H9 (cell line): ENCODE results near the gene OR10H1. TPM values are rescaled to one million over a fixed set of nuclear protein-coding genes. Genes with fewer than 3 reads are reported as not detected.

Source experiments
- DNase-seq: peaks from one replicate; pipeline ENCODE4 v3.0.0-alpha.2; 2017
- H2AFZ ChIP-seq: one replicate; pipeline ENCODE4 v1.6.1; 2013; ENCODE audit warnings: mild to moderate bottlenecking, low read length, control low read depth, moderate library complexity
- H2AK5ac ChIP-seq: 2 replicates; pipeline ENCODE4 v1.6.1; 2013; ENCODE audit warnings: low read length, control low read depth, mixed read lengths; ENCODE audit not compliant: insufficient read length
- H2BK120ac ChIP-seq: one replicate; pipeline ENCODE4 v1.6.1; 2013; ENCODE audit warnings: low read depth, mild to moderate bottlenecking, low read length, control low read depth, inconsistent platforms; ENCODE audit not compliant: poor library complexity, severe bottlenecking
- H2BK12ac ChIP-seq: 2 replicates; pipeline ENCODE4 v1.6.1; 2013; ENCODE audit warnings: low read length, control low read depth, mixed read lengths, low read depth; ENCODE audit not compliant: insufficient read length
- H2BK15ac ChIP-seq: 2 replicates; pipeline ENCODE4 v1.6.1; 2013; ENCODE audit warnings: low read depth, low read length, control low read depth
- H2BK20ac ChIP-seq: one replicate; pipeline ENCODE4 v1.6.1; 2013; ENCODE audit warnings: low read depth, mild to moderate bottlenecking, low read length, control low read depth, inconsistent platforms; ENCODE audit not compliant: poor library complexity, severe bottlenecking
- H2BK5ac ChIP-seq: 2 replicates; pipeline ENCODE4 v1.6.1; 2013; ENCODE audit warnings: low read length, control low read depth, mixed read lengths; ENCODE audit not compliant: insufficient read length
- H3K14ac ChIP-seq: 2 replicates; pipeline ENCODE4 v1.6.1; 2013; ENCODE audit warnings: low read length, control low read depth; ENCODE audit not compliant: insufficient read depth
- H3K18ac ChIP-seq: 2 replicates; pipeline ENCODE4 v1.6.1; 2013; ENCODE audit warnings: low read depth, mild to moderate bottlenecking, mixed read lengths, low read length, control low read depth; ENCODE audit not compliant: insufficient read length
- H3K23ac ChIP-seq: 2 replicates; pipeline ENCODE4 v1.6.1; 2013; ENCODE audit warnings: low read length, control low read depth, mixed read lengths, low read depth; ENCODE audit not compliant: insufficient read length
- H3K23me2 ChIP-seq: 2 replicates; pipeline ENCODE4 v1.6.1; 2013; ENCODE audit warnings: low read depth, mild to moderate bottlenecking, mixed read lengths, low read length, control low read depth; ENCODE audit not compliant: insufficient read length, poor library complexity, severe bottlenecking
- H3K27ac ChIP-seq: 2 replicates; pipeline ENCODE4 v1.5.1; 2013; ENCODE audit warnings: low read length, control low read depth, mixed read lengths, low read depth; ENCODE audit not compliant: insufficient read length
- H3K27me3 ChIP-seq: 2 replicates; pipeline ENCODE4 v1.6.1; 2013; ENCODE audit warnings: low read length, control low read depth, inconsistent platforms; ENCODE audit not compliant: insufficient read depth
- H3K4ac ChIP-seq: 2 replicates; pipeline ENCODE4 v1.6.1; 2013; ENCODE audit warnings: low read depth, mild to moderate bottlenecking, control low read depth, inconsistent platforms, low read length, moderate library complexity
- H3K4me1 ChIP-seq: 2 replicates; pipeline ENCODE4 v1.6.1; 2013; ENCODE audit warnings: low read length, control low read depth, inconsistent platforms; ENCODE audit not compliant: insufficient read depth
- H3K4me2 ChIP-seq: 2 replicates; pipeline ENCODE4 v1.6.1; 2013; ENCODE audit warnings: low read length, control low read depth, mixed read lengths; ENCODE audit not compliant: insufficient read length, insufficient read depth
- H3K56ac ChIP-seq: 2 replicates; pipeline ENCODE4 v1.6.1; 2013; ENCODE audit warnings: low read depth, mild to moderate bottlenecking, mixed read lengths, low read length, control low read depth; ENCODE audit not compliant: insufficient read length
- H3K79me1 ChIP-seq: 2 replicates; pipeline ENCODE4 v1.6.1; 2013; ENCODE audit warnings: low read depth, mild to moderate bottlenecking, moderate library complexity, low read length, control low read depth, inconsistent platforms; ENCODE audit not compliant: insufficient read depth, poor library complexity, severe bottlenecking
- H3K79me2 ChIP-seq: 2 replicates; pipeline ENCODE4 v1.6.1; 2013; ENCODE audit warnings: low read length, control low read depth, inconsistent platforms; ENCODE audit not compliant: insufficient read depth
- H3K9ac ChIP-seq: 2 replicates; pipeline ENCODE4 v1.6.1; 2013; ENCODE audit warnings: low read length, control low read depth, mixed read lengths; ENCODE audit not compliant: insufficient read length; ENCODE audit errors: extremely low read depth
- H3K9me3 ChIP-seq: one replicate; pipeline ENCODE4 v1.6.1; 2013; ENCODE audit warnings: low read depth, low read length, inconsistent platforms; ENCODE audit not compliant: control insufficient read depth
- H3T11ph ChIP-seq: one replicate; pipeline ENCODE4 v1.6.1; 2013; ENCODE audit warnings: mild to moderate bottlenecking, low read length, control low read depth, inconsistent platforms
- H4K20me1 ChIP-seq: one replicate; pipeline ENCODE4 v1.6.1; 2013; ENCODE audit not compliant: control insufficient read depth, insufficient read length, insufficient read depth
- H4K5ac ChIP-seq: 2 replicates; pipeline ENCODE4 v1.6.1; 2013; ENCODE audit warnings: low read depth, mild to moderate bottlenecking, mixed read lengths, low read length, control low read depth; ENCODE audit not compliant: insufficient read length
- H4K8ac ChIP-seq: replicated peaks from 2 replicates; pipeline ENCODE4 v1.6.1; 2013; ENCODE audit warnings: low read length, control low read depth, mixed read lengths, low read depth; ENCODE audit not compliant: insufficient read length
- H4K91ac ChIP-seq: 2 replicates; pipeline ENCODE4 v1.6.1; 2013; ENCODE audit warnings: low read depth, mild to moderate bottlenecking, moderate library complexity, mixed read lengths, low read length, control low read depth; ENCODE audit not compliant: insufficient read length
- H3K27ac Mint-ChIP-seq, 3 experiments: 2 replicates in 2 of 3; 3 replicates in 1 of 3; pipeline ENCODE4 v1.8.0; 2020 to 2021; ENCODE audit warnings: mixed read lengths in 3 of 3, mild to moderate bottlenecking in 1 of 3, moderate library complexity in 1 of 3
- H3K27me3 Mint-ChIP-seq: 2 replicates; pipeline ENCODE4 v1.8.0; 2021; ENCODE audit warnings: low read depth, mild to moderate bottlenecking, moderate library complexity, mixed read lengths
- H3K36me3 Mint-ChIP-seq, 3 experiments: 2 replicates in 2 of 3; 3 replicates in 1 of 3; pipeline ENCODE4 v1.8.0; 2020 to 2021; ENCODE audit warnings: low read depth in 3 of 3, mixed read lengths in 3 of 3; ENCODE audit not compliant: insufficient read depth in 1 of 3
- H3K4me1 Mint-ChIP-seq, 2 experiments: 2 replicates each; pipeline ENCODE4 v1.8.0; 2020; ENCODE audit warnings: mixed read lengths in 2 of 2
- H3K4me3 Mint-ChIP-seq, 2 experiments: 2 replicates in 1 of 2; 3 replicates in 1 of 2; pipeline ENCODE4 v1.8.0; 2020 to 2021; ENCODE audit warnings: mild to moderate bottlenecking in 2 of 2, mixed read lengths in 2 of 2, moderate library complexity in 1 of 2
- H3K9me3 Mint-ChIP-seq, 2 experiments: 2 replicates in 1 of 2; 3 replicates in 1 of 2; pipeline ENCODE4 v1.8.0; 2020; ENCODE audit warnings: mild to moderate bottlenecking in 2 of 2, mixed read lengths in 2 of 2, moderate library complexity in 1 of 2
- WGBS: extraction: QIAGEN DNeasy Blood & Tissue Kit; methylation state at CpG from one replicate; pipeline ENCODE4 v1.1.7; 2013; ENCODE audit warnings: missing lambda C conversion rate, low lambda C conversion rate, mixed read lengths; ENCODE audit not compliant: insufficient read length; ENCODE audit errors: extremely low coverage; 5-methylcytosine and 5-hydroxymethylcytosine counted together
- total RNA-seq: library from RNA; stranded (reverse); gene quantifications from 2 replicates; pipeline ENCODE4 v1.2.1, GENCODE V29; 2021
- TF ChIP-seq, protein P1 (sequence below): fragments of 200-600 bp; sonication (generic); conservative IDR thresholded peaks from 3 replicates; pipeline ENCODE4 v1.8.0; 2021; ENCODE audit warnings: antibody characterized with exemption, mild to moderate bottlenecking

OR10H1 gene
- total RNA-seq, 1 experiment from 2014 or later, result not detected

DNA sequence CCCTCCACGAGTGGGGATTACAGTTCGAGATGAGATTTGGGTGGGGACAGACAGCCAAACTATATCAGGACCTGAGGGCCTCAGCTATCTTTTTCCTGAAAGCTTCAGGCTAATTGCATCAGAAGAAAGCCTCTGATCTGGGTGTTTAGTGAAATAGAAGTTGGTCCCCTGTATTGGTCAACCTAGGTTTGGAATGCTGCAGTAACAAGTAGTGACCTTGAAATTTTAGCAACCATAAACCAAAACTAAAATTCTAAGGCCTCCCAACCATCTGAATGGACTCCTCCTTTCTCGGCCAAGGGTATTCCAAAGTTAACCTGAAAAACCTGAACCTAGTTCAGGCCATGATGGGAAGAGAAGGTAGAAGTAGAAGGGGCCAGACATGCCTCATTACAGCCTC, 34.9 kb upstream of the OR10H1 start:
- H3K9ac ChIP-seq, result no peak overlapping the region
- no peak overlapping the region for H3K18ac ChIP-seq
- no peaks in the 10 kb centered on the region for H3K27me3 ChIP-seq
- TF ChIP-seq, protein P1, sequence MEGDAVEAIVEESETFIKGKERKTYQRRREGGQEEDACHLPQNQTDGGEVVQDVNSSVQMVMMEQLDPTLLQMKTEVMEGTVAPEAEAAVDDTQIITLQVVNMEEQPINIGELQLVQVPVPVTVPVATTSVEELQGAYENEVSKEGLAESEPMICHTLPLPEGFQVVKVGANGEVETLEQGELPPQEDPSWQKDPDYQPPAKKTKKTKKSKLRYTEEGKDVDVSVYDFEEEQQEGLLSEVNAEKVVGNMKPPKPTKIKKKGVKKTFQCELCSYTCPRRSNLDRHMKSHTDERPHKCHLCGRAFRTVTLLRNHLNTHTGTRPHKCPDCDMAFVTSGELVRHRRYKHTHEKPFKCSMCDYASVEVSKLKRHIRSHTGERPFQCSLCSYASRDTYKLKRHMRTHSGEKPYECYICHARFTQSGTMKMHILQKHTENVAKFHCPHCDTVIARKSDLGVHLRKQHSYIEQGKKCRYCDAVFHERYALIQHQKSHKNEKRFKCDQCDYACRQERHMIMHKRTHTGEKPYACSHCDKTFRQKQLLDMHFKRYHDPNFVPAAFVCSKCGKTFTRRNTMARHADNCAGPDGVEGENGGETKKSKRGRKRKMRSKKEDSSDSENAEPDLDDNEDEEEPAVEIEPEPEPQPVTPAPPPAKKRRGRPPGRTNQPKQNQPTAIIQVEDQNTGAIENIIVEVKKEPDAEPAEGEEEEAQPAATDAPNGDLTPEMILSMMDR, result no peak
- H3K4me3 Mint-ChIP-seq, result no peak overlapping the region
- no peak overlapping the region for H2BK5ac ChIP-seq
- H4K5ac ChIP-seq, result no peak overlapping the region
- H3K14ac ChIP-seq, result no peak overlapping the region
- no peak overlapping the region for H3K23ac ChIP-seq
- H3K9me3 Mint-ChIP-seq, result peaks cover 93 to 96% of the 10 kb centered on the region in 2 experiments
- no peak overlapping the region for H3K4ac ChIP-seq
- no peaks in the 10 kb centered on the region for H3K4me1 ChIP-seq
- no peak overlapping the region for H3K56ac ChIP-seq
- no peak overlapping the region for H2BK120ac ChIP-seq
- H3K9me3 ChIP-seq, result peaks cover 92% of the 10 kb centered on the region
- H3K27me3 Mint-ChIP-seq, result peaks cover 3% of the 10 kb centered on the region; the same call in 1 of the 2 replicates
- no peak overlapping the region for H4K8ac ChIP-seq
- no peaks in the 10 kb centered on the region for H3K4me1 Mint-ChIP-seq
- no peak overlapping the region for H3K27ac Mint-ChIP-seq
- H4K20me1 ChIP-seq, result no peaks in the 10 kb centered on the region
- H2BK15ac ChIP-seq, result no peak overlapping the region
- no CpG with 5 or more reads among the region's 3 CpGs for WGBS
- no peak overlapping the region for H3K27ac ChIP-seq
- DNase-seq, result no peak
- no peak overlapping the region for H3K4me2 ChIP-seq
- H2BK12ac ChIP-seq, result no peak overlapping the region
- H2AK5ac ChIP-seq, result no peak overlapping the region
- peaks cover 8 to 27% (median 18%) of the 10 kb centered on the region in 3 experiments for H3K36me3 Mint-ChIP-seq
- H3K79me1 ChIP-seq, result no peaks in the 10 kb centered on the region
- H2AFZ ChIP-seq, result no peak overlapping the region
- no peaks in the 10 kb centered on the region for H3K23me2 ChIP-seq
- no peak overlapping the region for H3T11ph ChIP-seq
- no peak overlapping the region for H4K91ac ChIP-seq
- H3K79me2 ChIP-seq, result no peaks in the 10 kb centered on the region
- H2BK20ac ChIP-seq, result no peak overlapping the region
